ENCODE results near the gene KLHL7. TPM values are rescaled to one million over a fixed set of nuclear protein-coding genes. Genes with fewer than 3 reads are reported as not detected.

KLHL7 gene
- total and polyA plus RNA-seq, 4 experiments from 2014 or later: 22.5 to 30.5 (median 26.8) TPM

GRCh38 chr7:23168111-23168885 is 62.7 kb downstream of the KLHL7 start:
- DNase-seq: no peak
- ChIA-PET POLR2A (ENCODE audit: partially characterized antibody) (no interaction called here), CTCF (ENCODE audit: partially characterized antibody) (no interaction called here)
- H3K27ac ChIP-seq (ENCODE audit: low read depth, low read length): no peak overlapping the region
- Mint-ChIP-seq H3K9me3 (no peaks in the 10 kb centered on the region), H3K27ac (no peak overlapping the region), H3K4me1 (no peaks in the 10 kb centered on the region), H3K27me3 (no peaks in the 10 kb centered on the region), H3K36me3 (peaks cover 13 to 22% of the 10 kb centered on the region in 2 donors), H3K4me3 (no peak overlapping the region)
- no peaks in the 10 kb centered on the region for H3K9me3 ChIP-seq (ENCODE audit: control insufficient read depth in 1 of 2, low read length in 2 of 2)
- no peak overlapping the region for H3K4me3 ChIP-seq (ENCODE audit: low read length in 2 of 2)
- no peaks in the 10 kb centered on the region for H3K36me3 ChIP-seq (ENCODE audit: insufficient read depth, low read length)
- no peaks in the 10 kb centered on the region for H3K27me3 ChIP-seq (ENCODE audit: insufficient read depth, low read length)
- H3K4me1 ChIP-seq (ENCODE audit: insufficient read depth, low read length): no peaks in the 10 kb centered on the region
- intact Hi-C loops (cut with micrococcal nuclease): no loop called here

DNA sequence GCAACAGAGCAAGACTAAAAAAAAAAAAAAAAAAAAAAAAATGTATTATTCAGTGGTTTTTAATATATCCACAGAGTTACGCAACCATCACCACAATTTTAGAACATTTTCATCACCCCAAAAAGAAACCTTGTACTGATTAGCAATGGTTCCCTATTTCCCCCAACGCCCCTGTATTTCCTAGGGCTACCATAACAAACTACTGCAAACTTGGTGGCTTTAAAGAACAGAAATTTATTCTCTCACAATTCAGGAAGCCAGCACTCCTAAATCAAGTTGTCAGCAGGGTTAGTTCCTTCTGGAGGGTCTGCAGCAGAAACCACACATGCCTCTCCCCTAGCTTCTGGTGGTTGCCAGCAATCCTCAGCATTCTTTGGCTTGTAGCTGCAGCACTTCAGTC is 70.4 kb downstream of the KLHL7 start:
- POLR2A ChIA-PET (ENCODE audit: partially characterized antibody): no interaction called here
- Histone ChIP-seq H3K27me3 (ENCODE audit: insufficient read depth, low read length) (no peaks in the 10 kb centered on the region), H3K4me1 (ENCODE audit: insufficient read depth, low read length) (peaks cover 3% of the 10 kb centered on the region), H3K36me3 (ENCODE audit: insufficient read depth, low read length) (no peaks in the 10 kb centered on the region), H3K9me3 (ENCODE audit: control insufficient read depth in 1 of 2, low read length in 2 of 2) (no peaks in the 10 kb centered on the region), H3K27ac (ENCODE audit: low read depth, low read length) (no peak overlapping the region), H3K4me3 (ENCODE audit: low read length in 2 of 2) (no peak overlapping the region)
- Mint-ChIP-seq H3K27ac (no peak overlapping the region), H3K9me3 (no peaks in the 10 kb centered on the region), H3K4me1 (peaks cover 0 to 5% (median 4%) of the 10 kb centered on the region in 4 donors), H3K27me3 (peaks cover 0 to 2% of the 10 kb centered on the region in 2 donors), H3K36me3 (peaks cover 9 to 16% of the 10 kb centered on the region in 2 donors), H3K4me3 (no peak overlapping the region)
- DNase-seq: no peak
- intact Hi-C loops (cut with micrococcal nuclease): no loop called here
- CTCF ChIA-PET (ENCODE audit: partially characterized antibody): interaction anchor here (2.0 kb wide), 1 partner anchor 69 kb away, joined by 6 read pairs; no protein-coding TSS in a partner anchor

DNA sequence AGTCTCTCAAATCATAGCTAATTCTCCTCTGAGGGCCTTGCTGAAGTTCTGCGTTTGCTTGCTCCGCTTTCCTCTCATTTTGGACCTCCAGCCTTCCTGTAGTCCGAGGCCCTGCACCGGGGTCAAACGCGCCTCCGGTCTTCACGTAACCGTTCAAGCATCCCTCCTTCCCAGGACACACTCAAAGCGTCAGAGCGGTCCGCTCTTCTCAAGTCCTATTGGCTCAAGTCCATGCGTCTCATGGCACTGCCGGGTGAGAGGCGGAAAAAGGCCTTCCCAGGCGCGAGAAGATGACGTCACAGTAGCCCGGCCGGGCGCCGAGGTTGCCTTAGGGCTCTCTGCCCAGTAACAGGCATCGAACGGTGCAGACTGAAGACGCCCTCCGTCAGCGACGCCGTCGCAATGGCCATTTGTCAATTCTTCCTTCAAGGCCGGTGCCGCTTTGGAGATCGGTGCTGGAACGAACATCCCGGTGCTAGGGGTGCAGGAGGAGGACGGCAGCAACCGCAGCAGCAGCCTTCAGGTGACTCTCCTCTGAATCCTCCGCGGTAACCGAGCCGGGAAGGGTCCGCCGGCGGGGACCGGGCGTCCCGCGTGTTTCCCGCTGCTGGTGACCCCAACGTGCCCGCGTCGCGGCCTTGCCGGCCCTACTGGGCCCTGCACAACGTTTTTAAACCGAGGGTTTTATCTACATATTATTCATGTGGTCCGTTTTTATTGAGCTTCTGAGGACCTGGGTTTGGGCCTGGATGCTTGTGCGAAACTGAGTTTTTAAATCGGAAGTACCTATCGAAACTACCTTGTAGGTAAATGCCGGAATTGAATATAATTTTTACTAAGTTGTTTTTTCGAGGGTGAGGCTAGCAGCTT is 76.3 kb downstream of the KLHL7 start, which contains the start of gene NUP42:
NUP42 (plus strand) TSS at position 365 of the 870 bp plus-strand sequence; CDS start at position 403, 38 bp downstream.
- peaks cover 24 to 43% (median 27%) of the 10 kb centered on the region in 4 donors for H3K4me1 Mint-ChIP-seq
- CTCF ChIA-PET (ENCODE audit: partially characterized antibody): interaction anchor here (1.2 to 3.8 kb wide), 4 partner anchors 76 to 357 kb away, joined by 3 to 20 read pairs (median 7); partner anchors contain the start of gene KLHL7

GRCh38 chr7:23183279-23184012 is 77.9 kb downstream of the KLHL7 start:
- H3K36me3 ChIP-seq (ENCODE audit: insufficient read depth, low read length): peaks cover 10% of the 10 kb centered on the region
- intact Hi-C loops (cut with micrococcal nuclease): loop anchor here (5.0 kb wide), 1 partner anchor 349 kb away; the partner anchor contains the start of gene TRA2A
- H3K4me3 ChIP-seq (ENCODE audit: low read length in 2 of 2): peak overlapping the region in 1 of 2 donors; percentile 95
- peak overlapping the region; percentile 90 for H3K27ac ChIP-seq (ENCODE audit: low read depth, low read length)
- ChIA-PET POLR2A (ENCODE audit: partially characterized antibody) (interaction anchor here (0.6 to 2.5 kb wide), 3 partner anchors 79 to 116 kb away, joined by 3 to 7 read pairs (median 6); partner anchors contain the start of gene MALSU1), CTCF (ENCODE audit: partially characterized antibody) (interaction anchor here (0.7 to 3.8 kb wide), 3 partner anchors 77 to 392 kb away, joined by 3 to 20 read pairs (median 3); partner anchors contain the start of gene KLHL7)
- H3K27me3 ChIP-seq (ENCODE audit: insufficient read depth, low read length): no peaks in the 10 kb centered on the region
- DNase-seq: no peak
- H3K36me3 Mint-ChIP-seq: peaks cover 6 to 27% of the 10 kb centered on the region in 2 donors
- peaks cover 0 to 2% of the 10 kb centered on the region in 2 donors for H3K27me3 Mint-ChIP-seq
- peaks cover 38% of the 10 kb centered on the region for H3K4me1 ChIP-seq (ENCODE audit: insufficient read depth, low read length)
- H3K9me3 ChIP-seq (ENCODE audit: control insufficient read depth in 1 of 2, low read length in 2 of 2): no peaks in the 10 kb centered on the region
- peak overlapping the region in 5 of 7 donors; percentile 68 to 96 (median 70) for H3K27ac Mint-ChIP-seq
- peaks cover 26 to 48% (median 28%) of the 10 kb centered on the region in 4 donors for H3K4me1 Mint-ChIP-seq
- H3K9me3 Mint-ChIP-seq: peaks cover 0 to 3% (median 0%) of the 10 kb centered on the region in 8 donors
- peak overlapping the region; percentile 74 to 100 (median 96) for H3K4me3 Mint-ChIP-seq

More for the DNA sequence above, 76.3 kb downstream of the KLHL7 start, which contains the start of gene NUP42:
- Mint-ChIP-seq H3K9me3 (peaks cover 0 to 3% (median 0%) of the 10 kb centered on the region in 8 donors), H3K27me3 (peaks cover 0 to 2% of the 10 kb centered on the region in 2 donors), H3K36me3 (peaks cover 0 to 19% of the 10 kb centered on the region in 2 donors), H3K4me3 (peak within 1 kb of the TSS; percentile 94 to 100 (median 98)), H3K27ac (peak within 1 kb of the TSS; percentile 96 to 100 (median 99))
- peak; percentile 93 to 96 (median 95) for DNase-seq
- H3K27ac ChIP-seq (ENCODE audit: low read depth, low read length): peak within 1 kb of the TSS; percentile 90
- H3K27me3 ChIP-seq (ENCODE audit: insufficient read depth, low read length): no peaks in the 10 kb centered on the region
- peaks cover 6% of the 10 kb centered on the region for H3K36me3 ChIP-seq (ENCODE audit: insufficient read depth, low read length)
- H3K4me1 ChIP-seq (ENCODE audit: insufficient read depth, low read length): peaks cover 38% of the 10 kb centered on the region
- no peaks in the 10 kb centered on the region for H3K9me3 ChIP-seq (ENCODE audit: control insufficient read depth in 1 of 2, low read length in 2 of 2)
- peak within 1 kb of the TSS; percentile 95 to 98 for H3K4me3 ChIP-seq (ENCODE audit: low read length in 2 of 2)
- intact Hi-C loops (cut with micrococcal nuclease): loop anchor here (1.0 to 5.0 kb wide), 6 partner anchors 77 to 1943 kb away; partner anchors contain the start of genes CYCS, HYCC1, KLHL7 and MALSU1
- POLR2A ChIA-PET (ENCODE audit: partially characterized antibody): interaction anchor here (0.8 to 2.9 kb wide), 8 partner anchors 9 to 1943 kb away, joined by 3 to 49 read pairs (median 4); partner anchors contain the start of genes CYCS, KLHL7 and MALSU1

GRCh38 chr7:23184291-23184690 is 78.7 kb downstream of the KLHL7 start:
- Histone ChIP-seq H3K4me3 (ENCODE audit: low read length in 2 of 2) (no peak overlapping the region), H3K36me3 (ENCODE audit: insufficient read depth, low read length) (peaks cover 15% of the 10 kb centered on the region), H3K9me3 (ENCODE audit: control insufficient read depth in 1 of 2, low read length in 2 of 2) (no peaks in the 10 kb centered on the region), H3K27ac (ENCODE audit: low read depth, low read length) (no peak overlapping the region), H3K4me1 (ENCODE audit: insufficient read depth, low read length) (peaks cover 38% of the 10 kb centered on the region), H3K27me3 (ENCODE audit: insufficient read depth, low read length) (no peaks in the 10 kb centered on the region)
- Mint-ChIP-seq H3K4me1 (peaks cover 26 to 48% (median 28%) of the 10 kb centered on the region in 4 donors), H3K4me3 (peak overlapping the region in 5 of 8 donors; percentile 41 to 73 (median 60)), H3K9me3 (peaks cover 0 to 3% (median 0%) of the 10 kb centered on the region in 8 donors), H3K27ac (peak overlapping the region in 5 of 7 donors; percentile 6 to 96 (median 53)), H3K36me3 (peaks cover 6 to 30% of the 10 kb centered on the region in 2 donors), H3K27me3 (no peaks in the 10 kb centered on the region)
- ChIA-PET CTCF (ENCODE audit: partially characterized antibody) (no interaction called here), POLR2A (ENCODE audit: partially characterized antibody) (interaction anchor here (1.4 kb wide), 1 partner anchor 78 kb away, joined by 3 read pairs; no protein-coding TSS in a partner anchor)
- intact Hi-C loops (cut with micrococcal nuclease): loop anchor here (5.0 kb wide), 1 partner anchor 348 kb away; the partner anchor contains the start of gene TRA2A
- no peak for DNase-seq
